HK-2 (cell line): ENCODE data around the gene POLR3H.
"Not testable (repeated sequence)": the region's sequence is repeated elsewhere in the genome, so short reads cannot be mapped to it uniquely, and the experiment has no call there.

ENCODE experiments used
- DNase-seq: peaks from one replicate; pipeline ENCODE4 v3.0.0-alpha.2; 2018; ENCODE audit not compliant: unreplicated experiment

Gene POLR3H

DNA sequence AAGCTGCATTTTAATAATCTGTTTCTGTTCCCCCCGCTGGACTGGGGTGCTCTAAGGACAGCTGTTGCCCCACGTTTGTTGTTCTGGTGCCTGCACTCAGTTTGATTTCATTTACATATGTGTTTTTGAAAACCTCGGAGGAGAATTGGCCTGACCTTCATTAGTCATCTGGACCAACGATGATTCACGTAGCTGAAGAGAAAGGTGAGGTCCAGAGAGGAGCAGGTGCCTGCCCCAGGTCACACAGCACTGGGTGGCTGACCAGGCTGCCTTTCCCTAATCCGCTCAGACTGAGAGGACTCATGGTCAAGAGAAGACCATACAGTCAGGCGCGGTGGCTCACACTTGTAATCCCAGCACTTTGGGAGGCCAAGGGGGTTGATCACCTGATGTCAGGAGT, 20.3 kb upstream of the POLR3H start:
- DNase-seq, result no peak

DNA sequence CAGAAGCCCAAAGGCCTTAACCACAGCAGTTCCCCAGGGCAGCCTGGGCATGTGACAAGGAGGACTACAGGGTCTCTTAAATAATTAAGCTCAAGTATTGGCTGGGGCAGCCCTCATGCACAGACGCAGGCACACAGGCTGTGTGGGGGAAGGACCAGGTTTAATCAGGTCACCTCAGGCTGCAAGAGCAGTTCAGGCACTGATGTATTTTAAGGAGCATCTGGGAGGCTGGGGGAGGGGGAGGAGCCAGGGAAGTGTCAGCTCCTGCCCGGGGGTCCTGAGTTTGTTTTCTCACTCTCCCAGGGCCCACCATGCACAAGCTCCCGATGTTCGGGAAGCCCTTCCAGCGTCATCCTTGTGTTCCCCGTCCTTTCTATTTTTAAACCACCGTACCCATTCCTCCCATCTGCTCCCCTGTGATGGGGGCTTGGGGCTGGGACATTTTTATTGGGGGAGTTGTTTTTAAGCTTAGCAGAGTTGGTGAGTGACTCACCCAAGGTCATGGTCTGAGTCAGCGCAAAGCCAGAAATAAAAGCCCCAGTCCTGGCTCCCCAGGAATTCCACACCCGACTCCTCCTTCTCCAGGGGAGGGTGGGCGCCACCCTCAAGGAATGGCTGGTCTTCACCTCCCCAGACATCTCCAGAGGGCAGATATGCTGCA, 18.9 kb upstream of the POLR3H start:
- DNase-seq, result peak; percentile 52

- DNase-seq, result no peak
Measured at GRCh38 chr22:41562461-41562860, 18.2 kb upstream of the POLR3H start.

- DNase-seq, result no peak
Measured at GRCh38 chr22:41561788-41562187, 17.5 kb upstream of the POLR3H start.

GRCh38 chr22:41561335-41561734, 17.1 kb upstream of the POLR3H start:
- peak; percentile 18 for DNase-seq

DNA sequence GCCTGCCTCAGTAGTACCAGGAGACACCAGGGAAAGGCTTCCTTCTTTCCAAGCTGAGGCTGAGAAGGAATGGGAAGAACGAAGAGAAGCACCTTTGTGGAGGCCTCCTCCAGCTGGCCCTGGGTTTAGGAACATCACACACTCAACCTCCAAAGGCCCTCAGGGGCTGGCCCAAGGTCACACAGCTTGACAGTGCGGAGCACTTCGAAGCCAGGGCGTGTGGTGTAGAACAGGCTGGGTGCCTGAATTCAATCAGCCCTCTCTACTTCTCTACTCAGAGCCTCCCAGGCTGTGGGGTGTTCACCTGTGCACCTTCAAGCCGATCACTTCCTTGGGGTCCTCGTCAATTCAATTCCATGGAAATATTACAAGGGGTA, 15.8 kb upstream of the POLR3H start:
- DNase-seq, result no peak

DNA sequence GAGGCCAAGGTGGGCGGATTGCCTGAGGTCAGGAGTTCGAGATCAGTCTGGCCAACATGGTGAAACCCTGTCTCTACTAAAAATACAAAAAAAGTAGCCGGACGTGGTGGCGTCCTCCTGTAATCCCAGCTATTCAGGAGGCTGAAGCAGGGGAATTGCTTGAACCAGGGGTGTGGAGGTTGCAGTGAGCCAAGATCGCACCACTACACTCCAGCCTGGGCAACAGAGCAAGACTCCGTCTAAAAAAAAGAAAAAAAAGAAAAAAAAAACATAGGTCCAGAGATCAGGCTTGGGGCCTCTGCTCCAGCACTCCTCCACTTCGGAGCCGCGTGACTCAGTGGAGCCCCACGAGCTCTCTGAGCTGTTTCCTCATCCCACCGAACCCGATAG, 14.0 kb upstream of the POLR3H start:
- DNase-seq, result not testable (repeated sequence)

DNA sequence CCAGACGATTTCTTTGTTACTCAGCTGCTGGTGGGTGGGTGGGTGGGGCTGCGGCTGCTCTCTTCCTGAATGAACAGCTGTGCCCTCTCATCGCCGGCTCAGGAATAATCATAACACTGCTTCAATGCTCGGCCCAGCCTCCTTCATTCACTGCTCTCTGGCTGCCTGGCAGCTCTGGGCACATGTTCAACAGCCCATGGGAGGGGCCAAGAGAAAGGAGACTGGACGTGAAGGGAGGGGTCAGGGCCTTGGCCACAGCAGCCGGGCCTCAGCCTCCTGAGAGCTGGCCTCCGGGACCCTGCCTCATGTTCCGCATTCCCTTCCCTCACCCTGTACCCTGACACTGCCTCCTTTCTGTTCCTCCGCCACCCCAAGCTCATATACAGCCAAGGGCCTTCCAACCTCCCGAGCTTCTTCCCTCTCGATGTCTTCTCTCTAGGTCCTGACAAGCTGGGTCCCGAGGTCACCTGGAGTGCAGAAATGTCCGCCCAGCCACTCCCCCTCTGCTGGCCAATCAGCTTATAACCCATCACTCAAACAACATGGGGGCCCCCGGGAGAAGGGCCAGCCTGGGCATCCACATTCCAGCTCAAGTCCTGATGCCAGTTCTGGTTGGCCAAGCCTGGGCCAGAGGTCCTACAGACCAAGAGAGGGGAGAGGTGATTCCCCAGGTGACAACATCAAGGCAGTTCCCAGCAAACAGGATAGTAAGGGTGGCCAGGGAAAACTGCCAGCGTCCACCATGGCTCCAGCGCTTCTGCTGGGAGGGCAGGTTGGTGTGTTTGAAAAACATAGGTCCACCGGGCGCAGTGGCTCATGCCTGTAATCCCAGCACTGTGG, 13.4 kb upstream of the POLR3H start:
- no peak for DNase-seq

DNA sequence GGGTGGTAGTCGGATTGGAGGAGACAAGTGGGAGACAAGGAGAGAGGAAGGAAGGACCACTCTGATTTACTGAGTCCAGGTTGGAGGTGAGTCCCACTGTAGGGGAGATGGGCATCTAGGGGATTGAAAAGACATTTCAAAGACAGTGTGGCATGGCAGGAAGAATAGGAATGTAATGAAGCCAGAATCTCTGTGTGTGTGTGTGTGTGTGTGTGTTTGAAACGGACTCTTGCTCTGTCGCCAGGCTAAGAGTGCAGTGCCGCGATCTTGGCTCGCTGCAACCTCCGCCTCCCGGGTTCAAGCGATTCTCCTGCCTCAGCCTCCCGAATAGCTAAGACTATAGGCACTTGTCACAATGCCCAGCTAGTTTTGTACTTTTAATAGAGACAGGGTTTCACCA, 12.3 kb upstream of the POLR3H start:
- DNase-seq, result no peak

- no peak for DNase-seq
Measured at GRCh38 chr22:41555325-41555982, 11.2 kb upstream of the POLR3H start.

DNA sequence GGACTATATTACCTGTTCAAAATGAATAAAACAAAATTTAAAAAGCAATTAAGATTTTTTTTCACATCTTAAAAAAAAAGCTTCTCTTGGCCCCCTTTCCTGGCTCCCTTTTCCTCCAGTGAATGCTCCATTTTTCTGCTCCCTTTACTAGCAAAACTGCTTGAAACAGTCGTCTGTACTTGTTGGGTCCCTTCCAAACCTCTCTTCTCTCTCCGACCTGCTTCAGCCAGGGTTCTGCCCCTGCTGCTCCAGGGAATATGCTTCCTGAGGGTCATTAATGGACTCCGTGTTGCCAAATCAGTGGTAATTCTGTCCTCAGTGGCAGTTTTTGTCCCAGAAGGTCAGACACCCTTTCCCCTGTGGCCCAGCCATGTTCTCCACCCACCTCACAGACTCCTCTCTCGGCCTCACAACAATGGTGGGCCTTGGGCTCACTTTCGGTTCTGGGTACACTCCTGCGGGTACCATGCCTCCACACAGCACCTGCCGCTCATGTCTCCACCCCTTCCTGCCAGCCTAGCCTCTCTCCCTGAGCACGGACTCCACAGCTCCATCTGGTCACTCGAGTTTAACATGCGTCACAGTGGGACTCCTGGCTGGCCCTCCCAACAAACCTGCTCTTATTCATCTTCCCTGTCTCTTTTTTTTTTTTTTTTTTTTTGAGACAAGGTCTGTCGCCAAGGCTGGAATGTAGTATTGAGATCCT, 7.8 kb upstream of the POLR3H start:
- DNase-seq, result no peak

GRCh38 chr22:41550952-41551491, 6.8 kb upstream of the POLR3H start:
- no peak for DNase-seq

GRCh38 chr22:41548830-41549211, 4.6 kb upstream of the POLR3H start:
- DNase-seq, result no peak

- DNase-seq, result no peak
Measured at GRCh38 chr22:41544671-41545476, 604 bp upstream of the POLR3H start.

DNA sequence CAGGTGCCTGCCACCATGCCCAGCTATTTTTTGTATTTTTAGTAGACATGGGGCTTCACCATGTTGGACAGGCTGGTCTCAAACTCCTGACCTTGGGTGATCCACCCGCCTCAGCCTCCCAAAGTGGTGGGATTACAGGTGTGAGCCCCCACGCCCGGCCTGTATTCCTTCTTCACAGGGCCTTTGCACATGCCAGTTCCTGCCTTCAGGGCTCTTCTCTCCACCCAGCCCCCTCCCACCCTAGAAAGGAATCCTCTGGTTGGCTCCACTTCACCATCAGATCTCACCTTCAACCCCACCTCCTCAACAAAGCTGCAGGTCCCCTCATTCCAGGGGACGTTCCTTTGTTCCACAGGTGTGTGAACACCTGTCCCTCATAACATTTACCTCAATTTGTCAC, 2.0 kb downstream of the POLR3H start:
- DNase-seq, result no peak

DNA sequence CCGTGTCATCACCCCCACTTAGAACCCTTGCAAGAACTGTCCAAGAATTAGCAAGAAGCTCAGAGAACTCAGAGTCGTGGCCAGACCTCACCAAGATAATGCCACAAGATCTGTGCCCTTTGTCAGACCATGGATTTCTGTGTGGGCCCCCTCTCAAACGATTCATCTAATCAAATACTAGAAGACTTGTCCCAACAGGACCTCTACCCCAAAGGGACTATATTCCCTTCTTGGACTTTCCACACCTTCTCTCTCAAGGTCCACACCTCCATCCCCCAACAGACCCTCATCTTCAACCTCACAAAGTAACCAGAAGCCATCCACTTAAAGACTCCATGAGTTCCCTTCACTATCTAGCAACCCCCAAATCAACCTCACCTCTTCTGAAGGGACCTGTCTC, 2.8 kb downstream of the POLR3H start:
- no peak for DNase-seq

DNA sequence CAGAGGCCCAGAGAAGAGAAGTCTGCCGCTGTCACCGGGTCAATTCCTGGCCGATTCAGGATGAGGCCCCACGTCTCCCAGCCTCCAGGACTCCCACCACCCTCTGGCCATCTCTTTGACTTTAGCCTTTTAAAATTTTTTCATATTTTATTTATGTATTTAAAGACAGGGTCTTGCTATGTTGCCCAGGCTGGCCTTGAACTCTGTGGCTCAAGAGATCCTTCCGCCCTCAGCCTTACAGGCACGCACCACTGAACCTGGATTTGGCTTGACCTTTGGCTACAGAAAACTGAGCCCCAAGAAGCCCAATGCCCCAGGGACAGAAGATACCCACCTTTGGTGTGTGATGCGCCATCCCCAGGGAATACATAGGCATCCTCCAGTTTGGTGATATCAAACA, 3.9 kb downstream of the POLR3H start:
- no peak for DNase-seq

GRCh38 chr22:41540006-41540315, 4.3 kb downstream of the POLR3H start:
- DNase-seq, result no peak

DNA sequence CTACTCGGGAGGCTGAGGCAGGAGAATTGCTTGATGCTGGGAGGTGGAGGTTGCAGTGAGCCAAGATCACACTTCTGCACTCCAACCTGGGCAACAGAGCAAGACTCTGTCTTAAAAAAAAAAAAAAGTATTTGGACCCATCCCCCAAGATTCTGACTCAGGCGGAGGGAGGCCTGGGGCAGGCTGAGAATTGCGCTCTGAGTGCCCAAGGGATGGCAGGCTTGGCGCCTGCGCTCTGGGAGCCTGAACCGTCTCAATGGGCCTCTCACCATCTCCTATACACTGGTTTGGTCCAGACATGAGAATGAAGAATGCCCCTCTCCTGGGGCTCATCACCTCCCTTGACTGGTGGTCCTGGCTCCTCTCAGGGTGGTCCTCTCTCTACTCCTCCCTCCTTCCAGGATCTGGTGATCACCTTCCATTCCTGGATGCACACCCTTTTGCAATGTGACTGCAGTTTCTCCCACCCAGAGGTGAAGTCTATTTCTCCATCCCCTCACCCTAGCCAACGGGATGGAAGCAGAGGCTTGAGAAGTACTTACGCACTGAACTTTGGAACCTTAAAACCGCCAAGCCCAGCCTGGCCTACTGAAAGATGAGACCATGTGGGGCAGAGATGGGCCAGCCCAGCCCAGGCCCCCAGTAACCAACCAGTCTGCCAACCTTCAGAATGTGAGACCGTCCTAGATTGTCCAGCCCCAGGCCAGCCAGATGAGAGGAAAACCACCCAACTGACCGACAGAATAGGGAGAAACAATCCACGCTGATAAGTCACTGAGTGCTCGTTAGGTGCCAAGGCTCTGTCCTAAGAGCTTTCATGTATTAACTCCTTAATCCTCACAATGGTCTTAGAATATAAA, 4.9 kb downstream of the POLR3H start:
- no peak for DNase-seq

DNA sequence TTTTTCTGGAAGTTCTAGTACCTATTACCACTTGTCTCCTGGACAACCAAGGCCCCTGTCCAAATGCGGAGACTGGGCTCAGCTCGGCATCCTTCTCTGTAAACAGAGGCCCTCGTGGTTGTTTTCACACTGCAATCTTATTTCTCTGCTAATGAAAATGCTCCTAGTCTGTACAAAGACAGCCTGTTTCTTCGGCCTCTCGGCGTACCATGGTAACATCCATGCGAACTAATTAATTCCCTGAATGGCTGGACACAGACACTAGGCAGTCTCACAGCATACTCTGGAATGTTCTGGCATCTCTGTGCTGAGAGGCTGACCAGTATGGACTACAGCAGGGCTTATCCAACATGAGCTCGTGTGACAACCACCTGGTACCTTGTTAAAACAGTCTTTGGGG, 5.7 kb downstream of the POLR3H start:
- DNase-seq, result no peak

GRCh38 chr22:41537203-41537602, 7.1 kb downstream of the POLR3H start:
- no peak for DNase-seq
